GM13976 (cell line): ENCODE measurements around the gene SIRT3.
"Not testable (repeated sequence)": the region's sequence is repeated elsewhere in the genome, so short reads cannot be mapped to it uniquely, and the experiment has no call there.

ENCODE experiments used
- DNase-seq: peaks from one replicate; pipeline ENCODE4 v3.0.0; 2012; ENCODE audit warnings: low spot score
- in situ Hi-C: fragments of 300-500 bp; cut with MboI; formaldehyde crosslinking; loops from one replicate; pipeline ENCODE4 v1.12.0; 2022; ENCODE audit warnings: low sequenced_read_pairs, mixed read lengths, inconsistent platforms; ENCODE audit not compliant: unreplicated experiment
- TF ChIP-seq, protein P1 (sequence below): IDR thresholded peaks from 2 replicates; pipeline ENCODE4 v1.5.1; 2012; ENCODE audit warnings: borderline replicate concordance, mild to moderate bottlenecking; ENCODE audit not compliant: insufficient read depth; ENCODE audit errors: extremely low read depth, missing control alignments, control extremely low read depth

SIRT3 gene

DNA sequence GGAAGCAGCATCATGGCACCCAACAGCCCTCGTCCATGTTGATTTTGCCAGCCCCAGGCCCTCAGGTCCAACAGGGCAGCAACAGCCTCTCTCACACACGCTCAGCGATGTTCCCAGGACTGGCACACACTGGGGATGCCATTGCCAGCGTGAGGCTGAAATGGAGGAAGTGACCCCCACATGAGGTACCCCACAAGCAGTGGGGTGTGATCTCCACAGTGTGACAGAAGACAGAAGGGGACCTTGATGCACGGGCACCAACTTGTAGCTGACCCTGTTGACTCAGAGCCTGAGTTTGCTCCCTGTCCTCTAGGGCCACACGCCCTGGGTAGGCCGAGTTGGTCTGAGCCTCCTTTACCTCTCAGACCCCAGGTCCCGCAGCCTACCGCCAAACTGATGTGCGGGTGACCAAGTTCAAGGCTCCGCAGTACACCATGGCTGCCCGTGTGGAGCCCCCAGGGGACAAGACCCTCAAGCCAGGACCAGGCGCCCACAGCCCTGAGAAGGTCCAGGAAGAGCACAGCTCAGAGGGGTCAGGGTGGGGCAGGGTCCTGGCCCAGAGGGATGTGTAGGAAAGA is 37.0 kb downstream of the SIRT3 start:
- no peak for DNase-seq
- TF ChIP-seq, protein P1, sequence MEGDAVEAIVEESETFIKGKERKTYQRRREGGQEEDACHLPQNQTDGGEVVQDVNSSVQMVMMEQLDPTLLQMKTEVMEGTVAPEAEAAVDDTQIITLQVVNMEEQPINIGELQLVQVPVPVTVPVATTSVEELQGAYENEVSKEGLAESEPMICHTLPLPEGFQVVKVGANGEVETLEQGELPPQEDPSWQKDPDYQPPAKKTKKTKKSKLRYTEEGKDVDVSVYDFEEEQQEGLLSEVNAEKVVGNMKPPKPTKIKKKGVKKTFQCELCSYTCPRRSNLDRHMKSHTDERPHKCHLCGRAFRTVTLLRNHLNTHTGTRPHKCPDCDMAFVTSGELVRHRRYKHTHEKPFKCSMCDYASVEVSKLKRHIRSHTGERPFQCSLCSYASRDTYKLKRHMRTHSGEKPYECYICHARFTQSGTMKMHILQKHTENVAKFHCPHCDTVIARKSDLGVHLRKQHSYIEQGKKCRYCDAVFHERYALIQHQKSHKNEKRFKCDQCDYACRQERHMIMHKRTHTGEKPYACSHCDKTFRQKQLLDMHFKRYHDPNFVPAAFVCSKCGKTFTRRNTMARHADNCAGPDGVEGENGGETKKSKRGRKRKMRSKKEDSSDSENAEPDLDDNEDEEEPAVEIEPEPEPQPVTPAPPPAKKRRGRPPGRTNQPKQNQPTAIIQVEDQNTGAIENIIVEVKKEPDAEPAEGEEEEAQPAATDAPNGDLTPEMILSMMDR: no peak
- in situ Hi-C loops: no loop called here

DNA sequence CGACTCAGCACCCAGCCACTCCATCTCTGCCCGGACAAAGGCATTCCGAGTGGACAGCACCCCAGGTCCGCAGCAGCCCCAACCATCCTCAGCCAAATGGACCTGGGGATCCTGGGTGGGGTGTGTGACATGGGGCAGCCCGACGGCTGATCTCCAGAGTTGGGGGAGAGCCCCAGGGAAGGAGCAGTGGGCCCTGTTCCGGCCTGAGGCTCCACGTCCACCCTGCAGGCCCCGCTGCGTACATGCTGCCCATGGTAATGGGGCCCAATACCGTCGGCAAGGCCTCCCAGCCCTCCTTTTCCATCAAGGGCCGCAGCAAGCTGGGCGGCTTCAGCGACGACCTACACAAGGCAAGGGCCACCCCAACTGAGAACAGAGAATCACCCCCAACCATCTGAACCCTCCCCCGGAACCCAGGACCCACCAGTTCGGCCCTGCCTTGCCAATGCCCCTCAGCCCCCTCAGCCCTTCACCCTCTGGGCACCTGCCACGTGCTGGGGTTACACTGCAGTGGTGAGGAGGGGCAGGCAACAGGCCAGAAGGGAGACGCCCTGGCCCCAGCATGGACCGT is 37.8 kb downstream of the SIRT3 start:
- TF ChIP-seq, protein P1: no peak
- no peak for DNase-seq
- in situ Hi-C loops: no loop called here

DNA sequence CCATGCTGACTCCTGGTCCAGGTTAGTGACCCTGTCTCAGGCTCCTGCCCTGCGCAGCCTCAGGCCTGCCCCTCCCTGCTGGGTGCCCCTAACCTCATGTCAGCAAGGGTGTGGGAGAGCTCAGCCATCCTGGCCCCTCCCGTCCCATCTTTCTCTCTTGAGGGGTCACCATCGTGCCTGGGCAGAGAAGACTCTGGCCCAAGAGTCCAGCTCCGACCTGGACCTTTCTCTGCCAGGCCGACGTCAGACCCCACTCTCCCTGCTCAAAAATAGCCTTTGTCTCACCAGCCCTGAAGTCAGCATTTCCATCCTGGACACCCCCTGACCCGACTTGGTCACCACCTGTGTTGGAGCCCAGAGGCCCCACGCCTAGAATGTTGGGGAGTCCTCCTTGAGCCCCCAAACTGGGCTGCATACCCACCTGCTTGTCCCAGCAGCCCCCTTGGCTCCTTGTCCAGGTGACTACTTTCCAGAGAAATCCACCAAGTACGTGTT is 38.4 kb downstream of the SIRT3 start:
- in situ Hi-C loops: no loop called here
- DNase-seq: no peak
- TF ChIP-seq, protein P1: no peak

DNA sequence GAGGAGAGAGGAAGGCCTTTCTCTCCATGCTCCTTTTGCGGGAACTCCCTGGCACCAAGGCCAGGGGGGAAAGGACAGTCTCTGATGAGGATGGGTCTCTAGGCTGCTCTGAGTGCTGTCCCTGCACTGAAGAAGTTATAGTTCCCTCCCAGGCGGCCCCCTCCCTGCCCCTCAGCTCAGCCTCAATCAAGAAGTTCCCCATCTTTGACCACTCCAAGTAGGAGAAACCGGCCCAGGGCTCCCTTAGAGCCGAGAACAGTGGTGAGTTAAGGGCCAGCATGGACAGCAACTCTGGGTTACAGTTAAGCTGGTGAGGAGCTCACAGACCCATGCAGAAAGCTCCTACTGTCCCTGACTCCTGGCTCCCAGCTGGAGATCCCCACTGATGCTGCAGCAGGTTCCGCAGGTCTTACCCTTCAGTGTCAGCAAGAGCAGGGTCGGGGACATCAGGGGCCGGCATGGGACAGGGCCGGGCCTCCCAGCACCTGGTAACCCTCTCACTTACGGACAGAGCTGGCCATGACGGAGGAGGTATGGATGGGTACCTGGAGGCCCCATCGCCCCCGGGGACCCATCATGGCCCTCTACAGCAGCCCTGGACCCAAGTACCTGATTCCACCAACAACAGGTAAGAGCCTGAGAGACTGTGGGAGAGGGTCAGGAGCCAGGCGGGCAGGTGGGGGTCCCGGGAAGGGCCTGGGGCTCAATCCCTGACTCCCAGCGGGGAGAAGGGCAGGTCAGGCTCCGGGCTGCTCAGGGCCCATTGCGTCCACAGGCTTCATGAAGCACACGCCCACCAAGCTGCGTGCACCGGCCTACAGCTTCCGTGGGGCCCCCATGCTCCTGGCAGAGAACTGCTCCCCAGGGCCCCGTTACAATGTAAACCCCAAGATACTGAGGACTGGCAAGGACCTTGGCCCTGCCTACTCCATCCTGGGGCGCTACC is 39.1 kb downstream of the SIRT3 start:
- in situ Hi-C loops: no loop called here
- TF ChIP-seq, protein P1: no peak
- no peak for DNase-seq

GRCh38 chr11:193481-193880 is 42.7 kb downstream of the SIRT3 start:
- in situ Hi-C loops, DNase-seq: not testable (repeated sequence)

GRCh38 chr11:192674-193128 is 43.4 kb downstream of the SIRT3 start, which contains the start of gene SCGB1C1:
SCGB1C1 (plus strand) TSS chr11:193078; CDS start chr11:193100, 22 bp downstream.
- DNase-seq, in situ Hi-C loops: not testable (repeated sequence)

- in situ Hi-C loops, DNase-seq: not testable (repeated sequence)
- TF ChIP-seq, protein P1: peak; percentile 43
These were observed 44.4 kb downstream of the SIRT3 start for GRCh38 chr11:191490-192478.

- in situ Hi-C loops, DNase-seq: not testable (repeated sequence)
These were observed 45.6 kb downstream of the SIRT3 start for GRCh38 chr11:190546-190945.
